Psoas muscle (tissue), 8 donors: ENCODE data around the gene MED9. TPM values are rescaled to one million over a fixed set of nuclear protein-coding genes. Genes with fewer than 3 reads are reported as not detected.
"Not testable (repeated sequence)": the region's sequence is repeated elsewhere in the genome, so short reads cannot be mapped to it uniquely, and the experiment has no call there.

Source experiments
- ATAC-seq, 4 donors: fragments of 200-7000 bp; cut with Tn5 transposase; one replicate each; pipeline ENCODE4 v1.9.1; 2020; ENCODE audit warnings: moderate library complexity in 3 of 4, mild to moderate bottlenecking in 2 of 4
- DNase-seq, 2 donors: peaks; one replicate each; pipeline ENCODE4 v3.0.0-alpha.2; 2020
- H3K27ac ChIP-seq: fragments of 200-600 bp; one replicate; pipeline ENCODE4 v1.8.0; 2022
- H3K27me3 ChIP-seq, 3 donors: fragments of 200-600 bp in 1 of 3; one replicate each; pipeline versions ENCODE4 v1.6.1 to v1.8.0; 2013 to 2022; ENCODE audit warnings: low read length in 2 of 3, mild to moderate bottlenecking in 2 of 3, moderate library complexity in 1 of 3; ENCODE audit not compliant: insufficient read depth in 3 of 3
- H3K36me3 ChIP-seq, 2 donors: fragments of 200-600 bp in 1 of 2; one replicate each; pipeline versions ENCODE4 v1.6.1 to v1.8.0; 2013 to 2022; ENCODE audit warnings: low read depth in 1 of 2, mild to moderate bottlenecking in 1 of 2, moderate library complexity in 1 of 2; ENCODE audit not compliant: insufficient read depth in 1 of 2
- H3K4me1 ChIP-seq: fragments of 200-600 bp; one replicate; pipeline ENCODE4 v1.8.0; 2022
- H3K4me3 ChIP-seq: fragments of 200-600 bp; one replicate; pipeline ENCODE4 v1.8.0; 2022; ENCODE audit warnings: mild to moderate bottlenecking
- H3K9me3 ChIP-seq: fragments of 200-600 bp; one replicate; pipeline ENCODE4 v1.8.0; 2022
- CTCF ChIP-seq: fragments of 200-600 bp; IDR thresholded peaks from one replicate; pipeline ENCODE4 v1.8.0; 2022; ENCODE audit warnings: antibody characterized with exemption
- whole genome bisulfite sequencing, 3 donors: extraction: QIAGEN DNeasy Blood & Tissue Kit; methylation state at CpG; one replicate each; pipeline versions ENCODE4 v1.1.6 to v1.1.7; 2013; 5-methylcytosine and 5-hydroxymethylcytosine counted together
- intact Hi-C, 2 donors: fragments of 100-400 bp; cut with DNase I; formaldehyde crosslinking; loops; one replicate each; pipeline versions ENCODE4 v1.11.0 to v1.14.2; 2022
- long read RNA-seq, 2 donors: library from polyadenylated mRNA; unstranded; transcript quantifications; one replicate each; pipeline ENCODE4 v2.0.0, GENCODE V29; 2021
- polyA plus RNA-seq, 3 donors: library from polyadenylated mRNA; stranded (reverse); fragments of 200-250 nt; gene quantifications; one replicate each; pipeline ENCODE4 v1.2.3, GENCODE V29; 2013
- total RNA-seq, 4 donors: library from RNA; stranded (reverse); fragmentation: NEBNext Ultra II Directional in 2 of 4; extraction: Animal tissue kit (Norgen Biotek cat#: 25700) in 2 of 4; gene quantifications; one replicate each; pipeline versions ENCODE4 v1.2.1 to v1.2.4, GENCODE V29; 2021 to 2023
- donor health status: healthy with polysubstance abuse.
- donor health status: DM: no; HTN: no; CAD: no; lungs with moderate emphysema.
- donor health status: Bipolar disorder and iron deficiency.
- donor health status: healthy.
- donor health status: DM: yes; HTN: yes; CAD: no.
- donor health status: DM: no; HTN: no; CAD: no.
- donor health status: DM: no; HTN: no; CAD: no.
- donor health status: DM: yes; HTN: yes; CAD: no.

The MED9 gene
- total RNA-seq: 10 to 100 TPM; 12.4 to 29.6 (median 20.3) TPM
- 10 to 100 TPM; 16.6 to 19.0 (median 18.3) TPM for polyA plus RNA-seq
- long read RNA-seq, donor 1, transcript MED9-201 (2 exons, 2,228 nt): major isoform, 11 of 15 reads
- long read RNA-seq, donor 1, partial matches to known transcripts: 0 of 15 reads
- long read RNA-seq, donor 1, other reads (novel, unspliced or antisense): 4 of 15 reads
- long read RNA-seq, donor 2, transcript MED9-201 (2 exons, 2,228 nt): major isoform, 41 of 63 reads
- long read RNA-seq, donor 2, partial matches to known transcripts: 15 of 63 reads
- long read RNA-seq, donor 2, other reads (novel, unspliced or antisense): 2 of 63 reads

GRCh38 chr17:17476865-17477467 lies at the start of gene MED9:
Gene MED9, plus strand, starts transcription at chr17:17477000. Its CDS starts 42 bp downstream, at chr17:17477042.
- DNase-seq (peak; percentile 94 to 97), ATAC-seq (peak; percentile 98 to 100 (median 100))
- Histone ChIP-seq H3K27me3 (peaks cover 0 to 3% (median 0%) of the 10 kb centered on the region in 3 donors), H3K27ac (peak within 1 kb of the TSS; percentile 87), H3K9me3 (no peaks in the 10 kb centered on the region), H3K4me1 (peaks cover 32% of the 10 kb centered on the region), H3K4me3 (peak within 1 kb of the TSS; percentile 90), H3K36me3 (peaks cover 0 to 14% of the 10 kb centered on the region in 2 donors)
- intact Hi-C loops: loop anchor here in 1 of 2 donors (2.0 kb wide), 1 partner anchor 20 kb away; the partner anchor contains the start of gene RASD1
- no peak for TF ChIP-seq CTCF
- 0 to 1% (median 1%) methylated on average over 39 to 47 of the region's 47 CpGs for WGBS, 3 donors

- Histone ChIP-seq H3K27ac (no peak overlapping the region), H3K9me3 (no peaks in the 10 kb centered on the region), H3K4me3 (no peak overlapping the region), H3K36me3 (no peaks in the 10 kb centered on the region), H3K4me1 (no peaks in the 10 kb centered on the region), H3K27me3 (peaks cover 0 to 2% (median 0%) of the 10 kb centered on the region in 3 donors)
- TF ChIP-seq CTCF: no peak
- intact Hi-C loops: no loop called here
- no peak for ATAC-seq
- 85 to 89% (median 86%) methylated on average over 2 of the region's 2 CpGs for WGBS, 3 donors
- no peak for DNase-seq
Measured at GRCh38 chr17:17429222-17429621, 47.6 kb upstream of the MED9 start.

DNA sequence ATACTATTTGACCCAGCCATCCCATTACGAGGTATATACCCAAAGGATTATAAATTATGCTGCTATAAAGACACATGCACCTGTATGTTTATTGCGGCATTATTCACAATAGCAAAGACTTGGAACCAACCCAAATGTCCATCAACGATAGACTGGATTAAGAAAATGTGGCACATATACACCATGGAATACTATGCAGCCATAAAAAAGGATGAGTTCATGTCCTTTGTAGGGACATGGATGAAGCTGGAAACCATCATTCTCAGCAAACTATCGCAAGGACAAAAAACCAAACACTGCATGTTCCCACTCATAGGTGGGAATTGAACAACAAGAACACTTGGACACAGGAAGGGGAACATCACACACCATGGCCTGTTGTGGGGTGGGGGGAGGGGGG lies 45.9 kb upstream of the MED9 start:
- not testable (repeated sequence) for H3K4me1 ChIP-seq, H3K27ac ChIP-seq, ATAC-seq, H3K4me3 ChIP-seq, H3K9me3 ChIP-seq, H3K36me3 ChIP-seq, H3K27me3 ChIP-seq, DNase-seq
- 84 to 91% (median 91%) methylated on average over 3 to 4 of the region's 4 CpGs for WGBS, 3 donors
- intact Hi-C loops: loop anchor here in 1 of 2 donors (5.0 kb wide), 1 partner anchor 36 kb away; no protein-coding TSS in a partner anchor

DNA sequence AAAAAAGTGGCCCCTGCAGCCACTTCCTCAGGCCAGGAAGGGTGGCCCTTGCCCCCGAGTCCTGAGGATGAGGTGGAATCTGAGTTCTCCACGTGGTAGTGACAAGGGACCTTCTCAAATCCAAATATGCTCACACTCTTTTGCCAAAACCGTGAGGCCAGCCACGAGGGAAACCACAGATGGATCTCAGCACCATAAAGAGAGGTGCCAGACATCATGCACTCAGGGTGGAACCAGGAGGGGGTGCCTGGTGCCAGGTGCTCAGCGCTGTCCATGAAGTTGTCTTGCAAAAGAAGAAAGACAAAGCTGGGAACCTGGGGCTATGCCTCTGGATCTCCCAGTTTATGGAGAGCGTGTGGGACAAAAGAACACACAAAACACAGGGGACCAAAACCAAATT lies 45.2 kb upstream of the MED9 start:
- TF ChIP-seq CTCF: no peak
- WGBS, 3 donors: 46 to 56% (median 55%) methylated on average over 6 of the region's 6 CpGs
- DNase-seq: no peak
- Histone ChIP-seq H3K27me3 (no peaks in the 10 kb centered on the region), H3K4me3 (no peak overlapping the region), H3K36me3 (no peaks in the 10 kb centered on the region), H3K27ac (no peak overlapping the region), H3K4me1 (no peaks in the 10 kb centered on the region), H3K9me3 (no peaks in the 10 kb centered on the region)
- intact Hi-C loops: loop anchor here in 1 of 2 donors (5.0 kb wide), 1 partner anchor 36 kb away; no protein-coding TSS in a partner anchor
- no peak for ATAC-seq

DNA sequence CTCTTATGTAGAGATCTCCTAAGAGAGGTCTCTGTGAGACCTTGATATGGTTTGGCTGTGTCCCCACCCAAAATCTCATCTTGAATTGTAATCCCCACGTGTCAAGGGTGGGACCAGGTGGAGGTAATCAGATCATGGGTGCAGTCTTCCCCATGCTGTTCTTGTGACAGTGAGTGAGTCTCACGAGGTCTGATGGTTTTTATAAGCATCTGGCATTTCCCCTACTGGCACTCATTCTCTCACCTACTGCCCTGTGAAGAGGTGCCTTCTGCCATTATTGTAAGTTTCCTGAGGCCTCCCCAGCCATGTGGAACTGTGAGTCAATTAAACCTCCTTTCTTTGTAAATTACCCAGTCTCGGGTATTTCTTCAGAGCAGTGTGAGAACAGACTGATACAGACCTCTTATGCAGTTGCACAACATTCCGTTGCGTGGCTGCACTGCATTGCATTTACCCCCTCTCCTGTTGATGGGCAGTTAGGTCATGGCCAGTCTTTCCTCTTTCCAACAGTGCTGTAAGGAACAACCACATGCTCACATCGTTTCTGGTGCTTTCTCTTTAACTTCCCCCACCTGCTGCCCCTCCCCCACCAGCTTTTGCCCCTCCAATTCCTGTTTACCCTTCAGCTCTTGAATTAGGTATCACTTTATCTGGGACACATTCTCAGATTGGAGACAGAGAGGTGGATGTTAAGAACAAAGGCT lies 43.6 kb upstream of the MED9 start:
- Histone ChIP-seq H3K27me3 (no peaks in the 10 kb centered on the region), H3K36me3 (no peaks in the 10 kb centered on the region), H3K9me3 (no peaks in the 10 kb centered on the region), H3K4me1 (no peaks in the 10 kb centered on the region), H3K27ac (no peak overlapping the region), H3K4me3 (no peak overlapping the region)
- no peak for TF ChIP-seq CTCF
- intact Hi-C loops: loop anchor here in 1 of 2 donors (5.0 kb wide), 1 partner anchor 34 kb away; no protein-coding TSS in a partner anchor
- ATAC-seq (no peak), DNase-seq (no peak)
- WGBS, 3 donors: 63 to 75% (median 65%) methylated on average over 6 of the region's 6 CpGs
